Retina (tissue), 1 donor: ENCODE measurements around the gene MYOCOS.
A peak's percentile ranks its signal among the peaks of the same experiment; 100 is the strongest.
"Not testable (repeated sequence)": the region's sequence is repeated elsewhere in the genome, so short reads cannot be mapped to it uniquely, and the experiment has no call there.

Experiments used
- DNase-seq: peaks from one replicate; pipeline ENCODE4 v3.0.0-alpha.2; 2016

The MYOCOS gene, protein sequence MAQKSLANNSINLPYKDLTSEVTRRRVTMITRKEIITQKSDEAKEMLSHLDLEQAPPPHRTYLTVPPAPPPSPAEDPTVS

GRCh38 chr1:171622152-171622462, at the start of gene MYOCOS:
TSS of gene MYOCOS (plus strand) at chr1:171622243. CDS start at chr1:171623884, 1,641 bp downstream.
- peak; percentile 6 for DNase-seq

GRCh38 chr1:171576144-171576543, 45.9 kb upstream of the MYOCOS start:
- no peak for DNase-seq

GRCh38 chr1:171581226-171581625, 40.8 kb upstream of the MYOCOS start:
- DNase-seq: no peak

- DNase-seq: no peak
These were observed 40.3 kb upstream of the MYOCOS start for GRCh38 chr1:171581766-171582165.

GRCh38 chr1:171582589-171582988, 39.5 kb upstream of the MYOCOS start:
- DNase-seq: no peak

DNA sequence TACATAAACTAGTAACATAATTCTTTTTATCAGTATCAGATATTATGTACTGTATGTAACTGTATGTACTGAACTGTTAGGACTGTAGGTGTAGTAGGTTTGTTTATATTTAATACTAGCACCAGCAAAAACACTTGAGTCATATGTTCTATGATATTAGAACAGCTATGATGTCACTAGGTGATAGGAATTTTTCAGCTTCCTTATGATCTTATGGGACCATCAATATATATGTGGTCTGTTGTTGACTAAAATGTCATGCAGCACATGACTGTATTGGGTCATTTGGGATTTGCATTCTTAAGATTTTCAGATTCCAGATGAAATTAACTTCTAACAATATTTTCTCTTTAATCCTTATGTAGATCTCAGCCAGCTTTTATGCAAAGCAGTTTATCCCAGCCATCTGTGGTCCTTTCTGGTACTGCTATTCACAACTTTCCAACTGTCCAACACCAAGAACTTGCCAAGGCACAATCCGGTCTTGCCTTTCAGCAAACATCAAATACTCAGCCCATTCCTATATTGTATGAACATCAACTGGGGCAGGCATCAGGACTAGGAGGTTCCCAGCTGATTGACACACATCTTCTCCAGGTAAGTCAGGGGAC, 38.3 kb upstream of the MYOCOS start:
- no peak for DNase-seq

- no peak for DNase-seq
These were observed 36.3 kb upstream of the MYOCOS start for GRCh38 chr1:171585715-171586114.

GRCh38 chr1:171588230-171588629, 33.8 kb upstream of the MYOCOS start:
- no peak for DNase-seq

GRCh38 chr1:171590022-171590421, 32.0 kb upstream of the MYOCOS start:
- no peak for DNase-seq

DNA sequence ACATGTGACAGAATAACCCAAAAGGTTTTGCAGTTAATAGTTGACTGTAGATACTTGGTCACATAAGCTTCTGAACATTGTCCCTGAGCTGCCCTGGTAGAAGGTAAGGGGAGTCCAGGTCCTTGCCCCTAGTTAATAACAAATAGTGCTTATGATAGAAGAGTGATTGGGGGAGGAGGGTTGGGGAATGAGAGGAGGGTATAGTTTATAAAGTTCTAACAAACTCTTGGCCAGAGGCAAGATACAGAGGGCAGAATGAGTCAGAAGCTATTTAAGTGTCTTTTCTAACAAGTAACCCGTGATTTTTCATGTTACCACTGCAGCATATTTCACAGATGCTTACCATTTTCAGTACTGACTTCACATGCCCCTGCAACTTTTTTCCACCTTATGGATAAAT, 26.7 kb upstream of the MYOCOS start:
- DNase-seq: no peak

DNA sequence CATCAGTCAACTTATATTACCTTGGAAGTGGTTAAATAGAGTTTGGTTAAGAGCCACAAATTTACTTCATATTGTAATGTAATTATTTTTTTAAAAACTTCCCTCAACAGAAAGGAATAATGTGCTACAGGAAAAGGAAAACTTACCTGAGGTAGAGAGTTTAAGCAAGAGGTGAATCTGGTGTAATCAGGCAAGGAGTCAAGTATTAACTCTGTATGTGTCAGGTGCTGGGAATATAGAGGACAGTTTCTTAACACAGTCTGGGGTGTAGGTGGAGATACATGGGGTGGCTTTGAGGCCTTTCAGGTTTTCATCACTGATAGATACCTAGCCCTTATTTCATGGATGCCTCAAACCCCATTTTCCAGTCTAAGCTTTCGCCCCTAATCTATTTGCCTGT, 25.9 kb upstream of the MYOCOS start:
- DNase-seq: no peak

DNA sequence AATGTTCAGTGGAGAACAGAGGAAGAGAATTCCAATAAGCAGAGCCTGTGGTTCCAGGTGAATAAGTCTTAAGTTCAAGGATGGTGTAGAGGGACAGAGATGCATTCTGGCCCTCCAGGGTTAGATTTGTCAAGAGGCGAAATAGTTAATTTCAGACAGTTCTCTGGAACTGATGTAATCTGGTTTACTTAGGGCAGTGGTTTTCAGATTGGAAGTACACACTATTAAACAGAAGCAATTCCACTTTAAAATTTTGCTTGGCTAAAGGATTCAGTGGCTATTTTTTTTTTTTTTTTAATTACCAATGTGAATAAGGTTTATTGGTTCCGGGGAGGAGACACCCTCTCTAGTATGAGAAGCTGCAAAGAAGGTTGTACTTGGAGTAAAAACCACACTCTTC, 25.3 kb upstream of the MYOCOS start:
- no peak for DNase-seq

- no peak for DNase-seq
These were observed 24.8 kb upstream of the MYOCOS start for GRCh38 chr1:171597203-171597602.

GRCh38 chr1:171600310-171600709, 21.7 kb upstream of the MYOCOS start:
- DNase-seq: not testable (repeated sequence)

GRCh38 chr1:171600862-171601261, 21.2 kb upstream of the MYOCOS start:
- no peak for DNase-seq

DNA sequence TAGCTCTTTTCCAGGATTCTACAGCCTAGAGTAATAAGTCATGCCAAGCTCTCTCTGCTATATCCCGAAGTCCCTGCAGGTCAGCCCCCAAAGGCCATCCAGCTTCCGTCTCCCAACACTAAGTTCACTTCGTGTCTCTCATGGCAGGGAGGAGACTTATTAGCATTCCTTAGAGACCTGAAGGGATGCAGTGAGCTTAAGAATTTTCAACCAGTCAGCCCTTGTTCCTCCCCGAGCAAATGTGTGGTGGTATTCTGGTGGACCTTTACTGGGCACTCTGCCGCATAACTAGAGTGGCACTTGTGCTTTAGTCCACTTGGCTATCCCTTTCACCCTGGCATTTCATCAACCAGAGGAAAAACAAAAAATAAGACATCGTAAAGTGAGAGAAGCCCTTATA, 19.0 kb upstream of the MYOCOS start:
- not testable (repeated sequence) for DNase-seq

DNA sequence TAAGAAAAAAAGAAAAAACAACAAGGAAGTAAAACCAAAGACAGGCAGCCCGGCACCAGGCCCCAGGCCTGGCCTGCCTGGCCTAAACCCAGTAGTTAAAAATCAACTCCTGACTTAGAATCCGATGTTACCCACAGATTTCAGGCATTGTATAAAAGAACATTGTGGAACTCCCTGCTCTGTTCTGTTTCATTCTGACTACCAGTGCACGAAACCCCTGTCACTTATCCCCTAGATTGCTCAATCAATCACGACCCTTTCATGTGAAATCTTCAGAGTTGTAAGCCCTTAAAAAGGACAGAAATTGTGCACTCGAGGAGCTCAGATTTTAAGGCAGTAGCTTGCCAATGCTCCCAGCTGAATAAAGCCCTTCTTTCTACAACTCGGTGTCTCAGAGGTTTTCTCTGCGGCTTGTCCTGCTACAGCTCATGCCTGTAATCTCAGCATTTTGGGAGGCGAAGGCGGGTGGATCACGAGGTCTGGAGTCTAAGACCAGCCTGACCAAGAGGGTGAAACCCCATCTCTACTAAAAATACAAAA, 15.6 kb upstream of the MYOCOS start:
- no peak for DNase-seq

GRCh38 chr1:171610385-171610784, 11.7 kb upstream of the MYOCOS start:
- no peak for DNase-seq

DNA sequence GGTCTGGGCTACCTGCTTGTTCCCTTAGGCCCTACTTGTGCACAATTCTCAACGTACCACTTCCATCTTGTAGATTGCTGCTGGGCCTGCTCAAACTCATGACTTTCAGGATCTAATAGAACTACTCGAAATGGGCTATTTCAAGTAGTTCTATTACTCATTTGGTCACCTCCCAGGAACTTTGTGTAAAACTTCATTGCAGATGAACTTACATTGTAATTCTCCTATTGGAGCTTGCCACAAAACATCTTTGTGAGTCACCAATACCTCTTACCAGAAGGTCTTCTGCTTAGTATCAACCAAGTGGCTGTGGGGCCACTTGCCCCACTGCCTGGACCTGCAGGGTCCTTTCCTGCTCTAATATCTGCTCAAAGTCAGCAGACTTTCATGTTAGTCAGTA, 10.7 kb upstream of the MYOCOS start:
- no peak for DNase-seq

DNA sequence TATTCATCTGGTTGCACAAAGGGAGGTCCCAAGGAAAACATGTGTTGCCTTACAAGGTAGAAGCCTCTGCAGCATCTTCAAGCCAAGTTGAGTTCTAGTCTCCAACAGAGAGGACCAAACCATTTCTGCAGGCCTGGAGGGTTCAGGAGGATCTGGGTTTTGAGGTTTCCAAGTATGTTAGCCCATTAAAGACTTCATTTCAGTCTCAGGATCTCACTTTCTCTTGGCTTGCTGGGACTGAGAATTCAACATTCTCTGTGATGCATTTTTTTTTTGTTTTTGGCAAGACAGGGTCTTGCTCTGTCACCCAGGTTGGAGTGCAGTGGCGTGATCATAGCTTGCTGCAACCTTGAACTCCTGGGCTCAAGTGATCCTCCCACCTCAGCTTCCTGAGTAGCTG, 8.8 kb upstream of the MYOCOS start:
- DNase-seq: no peak

GRCh38 chr1:171615122-171615906, 6.7 kb upstream of the MYOCOS start:
- DNase-seq: not testable (repeated sequence)

DNA sequence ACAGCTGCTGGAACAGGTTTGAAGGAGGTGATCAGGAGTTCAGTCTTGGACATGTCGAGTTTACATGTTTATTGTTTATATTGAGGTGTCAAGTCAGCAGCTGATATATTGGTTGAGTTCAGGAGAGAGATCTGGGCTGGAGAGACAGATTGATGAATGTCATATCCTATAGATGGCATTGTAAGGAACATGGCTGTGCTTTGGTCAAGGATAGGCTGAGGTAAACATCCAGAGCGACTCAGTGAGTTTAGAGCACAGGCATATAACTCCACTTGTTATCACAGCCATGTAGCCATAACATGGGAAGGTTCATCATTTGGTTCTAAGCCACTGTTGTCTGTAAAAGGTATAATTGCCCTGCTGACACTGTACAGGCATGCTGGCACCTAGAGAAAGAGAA, 5.5 kb upstream of the MYOCOS start:
- DNase-seq: no peak

DNA sequence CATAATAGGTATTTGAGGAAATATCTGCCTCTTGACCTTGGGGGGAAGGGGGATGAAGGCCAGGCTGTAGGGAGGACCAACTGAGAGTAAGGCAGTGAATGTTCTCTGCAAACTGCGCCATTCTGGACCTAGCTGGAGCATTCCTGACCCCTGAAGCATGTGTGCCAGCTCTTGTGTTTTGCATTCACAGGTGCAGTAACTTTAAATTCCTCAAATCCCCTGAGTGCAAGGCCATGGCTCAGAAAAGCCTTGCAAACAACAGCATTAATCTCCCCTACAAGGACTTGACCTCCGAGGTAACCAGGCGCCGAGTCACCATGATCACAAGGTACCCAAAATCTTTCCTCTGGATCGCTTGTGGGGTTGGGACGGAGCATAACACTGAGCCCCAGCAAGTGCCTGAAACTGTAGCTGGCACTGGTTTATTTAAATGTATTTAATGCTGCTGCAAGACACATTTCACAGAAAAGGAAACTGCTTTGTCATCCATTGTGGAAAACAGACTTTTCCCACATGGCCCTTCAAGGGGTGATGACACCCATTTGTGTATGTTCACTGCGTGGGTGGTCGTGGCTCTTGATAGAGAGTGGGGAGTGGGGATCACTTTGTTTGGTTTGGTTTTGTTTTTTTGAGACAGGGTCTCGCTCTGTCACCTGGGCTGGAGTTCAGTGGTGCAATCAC, 1.7 kb downstream of the MYOCOS start:
- no peak for DNase-seq

- DNase-seq: no peak
These were observed 3.2 kb downstream of the MYOCOS start for GRCh38 chr1:171625225-171625624.
